DMS 273 (cell line): ENCODE results near the gene LMTK2.
"Not testable (repeated sequence)": the region's sequence is repeated elsewhere in the genome, so short reads cannot be mapped to it uniquely, and the experiment has no call there.

Experiments used
- DNase-seq: peaks from one replicate; lab custom pipeline; 2025; ENCODE audit not compliant: unreplicated experiment; lab: John Stamatoyannopoulos, UW

The LMTK2 gene

GRCh38 chr7:98102170-98102569, 4.5 kb upstream of the LMTK2 start:
- no peak for DNase-seq

GRCh38 chr7:98105942-98106544, 619 bp upstream of the LMTK2 start:
- DNase-seq, result peak; percentile 50

- DNase-seq, result peak; percentile 72
Measured at GRCh38 chr7:98107313-98107721, 655 bp downstream of the LMTK2 start.

- no peak for DNase-seq
Measured at GRCh38 chr7:98110249-98111022, 3.8 kb downstream of the LMTK2 start.

GRCh38 chr7:98112077-98112476, 5.4 kb downstream of the LMTK2 start:
- no peak for DNase-seq

GRCh38 chr7:98115746-98116525, 9.3 kb downstream of the LMTK2 start:
- DNase-seq, result no peak

- DNase-seq, result no peak
Measured at GRCh38 chr7:98116656-98117461, 10.2 kb downstream of the LMTK2 start.

GRCh38 chr7:98119256-98119918, 12.7 kb downstream of the LMTK2 start:
- peak; percentile 24 for DNase-seq

- no peak for DNase-seq
Measured at GRCh38 chr7:98120559-98120958, 13.9 kb downstream of the LMTK2 start.

- not testable (repeated sequence) for DNase-seq
Measured at GRCh38 chr7:98121388-98121787, 14.7 kb downstream of the LMTK2 start.

- DNase-seq, result no peak
Measured at GRCh38 chr7:98123365-98123696, 16.7 kb downstream of the LMTK2 start.

- no peak for DNase-seq
Measured at GRCh38 chr7:98125759-98126158, 19.1 kb downstream of the LMTK2 start.

GRCh38 chr7:98126311-98127142, 19.9 kb downstream of the LMTK2 start:
- DNase-seq, result no peak

GRCh38 chr7:98128346-98128745, 21.7 kb downstream of the LMTK2 start:
- DNase-seq, result no peak

- DNase-seq, result no peak
Measured at GRCh38 chr7:98130959-98131358, 24.3 kb downstream of the LMTK2 start.

GRCh38 chr7:98133181-98133580, 26.5 kb downstream of the LMTK2 start:
- no peak for DNase-seq

GRCh38 chr7:98133621-98134303, 27.1 kb downstream of the LMTK2 start:
- DNase-seq, result no peak

GRCh38 chr7:98134420-98135228, 28.0 kb downstream of the LMTK2 start:
- DNase-seq, result no peak
